MM.1S (cell line): ENCODE data around the gene GPC1.

ENCODE experiments used
- DNase-seq: peaks from one replicate; pipeline ENCODE4 v3.0.0-alpha.2; 2015
- H2AFZ ChIP-seq: fragments of 300-600 bp; sonication (generic); 2 replicates; pipeline ENCODE4 v1.6.0; 2016; ENCODE audit warnings: antibody characterized with exemption, low read length
- H3F3A ChIP-seq: fragments of 300-600 bp; sonication (generic); 2 replicates; pipeline ENCODE4 v1.6.1; 2016; ENCODE audit warnings: mild to moderate bottlenecking, antibody characterized with exemption, low read length, moderate library complexity, mixed read lengths; ENCODE audit not compliant: insufficient read depth
- H3K27ac ChIP-seq: fragments of 300-600 bp; sonication (generic); 2 replicates; pipeline ENCODE4 v1.5.1; 2016; ENCODE audit warnings: mild to moderate bottlenecking, low read length
- H3K27me3 ChIP-seq: fragments of 300-600 bp; sonication (generic); replicated peaks from 2 replicates; pipeline ENCODE4 v1.6.0; 2016; ENCODE audit warnings: low read length; ENCODE audit not compliant: insufficient read depth
- H3K36me3 ChIP-seq: fragments of 300-600 bp; sonication (generic); replicated peaks from 2 replicates; pipeline ENCODE4 v1.6.1; 2016; ENCODE audit warnings: mild to moderate bottlenecking, low read length, mixed read lengths; ENCODE audit not compliant: insufficient read depth
- H3K4me1 ChIP-seq: fragments of 300-600 bp; sonication (generic); 2 replicates; pipeline ENCODE4 v1.6.1; 2016; ENCODE audit warnings: low read length, mixed read lengths
- H3K4me2 ChIP-seq: fragments of 300-600 bp; sonication (generic); 2 replicates; pipeline ENCODE4 v1.6.0; 2016; ENCODE audit warnings: low read depth, low read length
- H3K4me3 ChIP-seq: fragments of 300-600 bp; sonication (generic); 2 replicates; pipeline ENCODE4 v1.5.1; 2016; ENCODE audit warnings: low read length, mixed read lengths
- H3K79me2 ChIP-seq: fragments of 300-600 bp; sonication (generic); 2 replicates; pipeline ENCODE4 v1.6.1; 2016; ENCODE audit warnings: mixed run types, low read length, mixed read lengths
- H3K9ac ChIP-seq: fragments of 300-600 bp; sonication (generic); 2 replicates; pipeline ENCODE4 v1.6.1; 2016; ENCODE audit warnings: low read length, mixed read lengths
- H3K9me2 ChIP-seq: fragments of 300-600 bp; sonication (generic); replicated peaks from 2 replicates; pipeline ENCODE4 v1.6.1; 2016; ENCODE audit warnings: mild to moderate bottlenecking, low read length, mixed read lengths; ENCODE audit not compliant: insufficient read depth
- H3K9me3 ChIP-seq: fragments of 300-600 bp; sonication (generic); replicated peaks from 2 replicates; pipeline ENCODE4 v1.6.1; 2016; ENCODE audit warnings: mild to moderate bottlenecking, low read length, mixed read lengths; ENCODE audit not compliant: insufficient read depth
- H4K20me1 ChIP-seq: fragments of 300-600 bp; sonication (generic); 2 replicates; pipeline ENCODE4 v1.6.1; 2016; ENCODE audit warnings: mild to moderate bottlenecking, low read length, moderate library complexity, mixed read lengths; ENCODE audit not compliant: insufficient read depth
- EZH2 ChIP-seq: fragments of 300-600 bp; sonication (generic); optimal IDR thresholded peaks from 2 replicates; pipeline ENCODE3; 2017; ENCODE audit warnings: low read depth, mild to moderate bottlenecking, antibody characterized with exemption, low read length, mixed read lengths
- EZH2phosphoT487 ChIP-seq: fragments of 300-600 bp; sonication (generic); IDR thresholded peaks from 2 replicates; pipeline ENCODE4 v1.6.1; 2018; ENCODE audit warnings: antibody characterized with exemption, low read length
- TF ChIP-seq, protein P1 (sequence below): fragments of 300-600 bp; sonication (generic); IDR thresholded peaks from 2 replicates; pipeline ENCODE4 v1.5.1; 2016; ENCODE audit warnings: antibody characterized with exemption, low read length, mixed read lengths

Gene GPC1

DNA sequence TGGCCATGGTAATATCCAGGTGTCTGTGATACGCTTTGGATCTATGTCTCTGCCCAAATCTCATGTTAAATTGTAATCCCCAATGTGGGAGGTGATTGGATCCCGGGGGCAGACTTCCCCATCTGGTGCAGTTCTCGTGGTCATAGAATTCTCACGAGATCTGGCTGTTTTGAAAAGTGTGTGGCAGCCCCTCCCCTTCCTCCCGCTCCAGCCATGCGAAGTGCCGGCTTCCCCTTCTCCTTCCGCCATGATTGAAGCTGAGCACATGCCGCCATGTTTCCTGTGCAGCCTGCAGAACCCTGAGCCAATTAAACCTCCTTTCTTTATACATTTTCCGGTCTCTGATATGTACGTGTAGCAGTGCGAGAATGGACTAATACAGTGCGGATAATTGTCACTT lies 42.5 kb downstream of the GPC1 start:
- Histone ChIP-seq H3K9ac (no peak overlapping the region), H3K9me2 (no peaks in the 10 kb centered on the region), H3K36me3 (no peaks in the 10 kb centered on the region), H3K9me3 (no peaks in the 10 kb centered on the region), H3K27me3 (no peaks in the 10 kb centered on the region), H3F3A (no peaks in the 10 kb centered on the region), H4K20me1 (no peaks in the 10 kb centered on the region), H3K4me2 (no peak overlapping the region), H3K4me3 (no peak overlapping the region), H3K4me1 (no peaks in the 10 kb centered on the region), H3K27ac (no peak overlapping the region), H3K79me2 (no peaks in the 10 kb centered on the region), H2AFZ (no peak overlapping the region)
- no peak for DNase-seq
- TF ChIP-seq, protein P1, sequence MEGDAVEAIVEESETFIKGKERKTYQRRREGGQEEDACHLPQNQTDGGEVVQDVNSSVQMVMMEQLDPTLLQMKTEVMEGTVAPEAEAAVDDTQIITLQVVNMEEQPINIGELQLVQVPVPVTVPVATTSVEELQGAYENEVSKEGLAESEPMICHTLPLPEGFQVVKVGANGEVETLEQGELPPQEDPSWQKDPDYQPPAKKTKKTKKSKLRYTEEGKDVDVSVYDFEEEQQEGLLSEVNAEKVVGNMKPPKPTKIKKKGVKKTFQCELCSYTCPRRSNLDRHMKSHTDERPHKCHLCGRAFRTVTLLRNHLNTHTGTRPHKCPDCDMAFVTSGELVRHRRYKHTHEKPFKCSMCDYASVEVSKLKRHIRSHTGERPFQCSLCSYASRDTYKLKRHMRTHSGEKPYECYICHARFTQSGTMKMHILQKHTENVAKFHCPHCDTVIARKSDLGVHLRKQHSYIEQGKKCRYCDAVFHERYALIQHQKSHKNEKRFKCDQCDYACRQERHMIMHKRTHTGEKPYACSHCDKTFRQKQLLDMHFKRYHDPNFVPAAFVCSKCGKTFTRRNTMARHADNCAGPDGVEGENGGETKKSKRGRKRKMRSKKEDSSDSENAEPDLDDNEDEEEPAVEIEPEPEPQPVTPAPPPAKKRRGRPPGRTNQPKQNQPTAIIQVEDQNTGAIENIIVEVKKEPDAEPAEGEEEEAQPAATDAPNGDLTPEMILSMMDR, result no peak
- TF ChIP-seq EZH2phosphoT487, result no peak
- no peak for TF ChIP-seq EZH2

DNA sequence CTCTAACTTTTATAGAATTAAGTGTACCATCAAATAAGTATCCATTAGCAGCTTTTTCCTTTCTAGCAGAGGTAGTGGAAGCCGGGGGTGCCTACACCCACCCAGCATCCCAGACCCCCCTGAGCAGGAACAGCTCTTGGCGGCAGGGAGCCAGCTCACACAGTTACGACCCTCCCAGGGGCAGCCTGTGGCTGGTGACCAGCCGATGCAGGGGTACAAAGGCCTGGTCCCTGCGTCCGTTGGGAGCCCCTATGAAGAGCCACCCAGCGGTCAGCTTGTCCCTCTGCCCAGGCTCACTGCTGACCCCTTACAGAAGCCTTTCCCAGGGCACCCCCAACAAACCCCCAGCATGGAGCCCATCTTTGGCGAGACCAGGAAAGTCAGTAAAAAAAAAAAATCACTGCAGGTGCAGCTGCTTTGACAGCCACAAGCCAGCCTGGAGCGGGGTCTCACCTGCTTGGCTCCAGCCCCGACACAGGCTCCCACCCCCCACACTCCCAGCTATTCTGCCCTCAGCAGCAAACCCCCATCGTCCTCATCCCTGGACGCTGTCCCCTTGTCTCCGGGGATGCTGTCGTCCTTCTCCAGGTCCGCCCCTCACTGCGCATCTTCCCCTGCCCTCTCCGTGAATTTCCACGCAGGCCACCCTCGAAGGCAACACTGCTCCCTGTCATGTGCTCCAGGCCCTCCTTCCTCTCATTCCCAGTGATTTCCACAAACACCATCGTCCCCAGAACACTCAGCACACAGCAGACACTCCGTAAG lies 43.1 kb downstream of the GPC1 start:
- H3K79me2 ChIP-seq, result no peaks in the 10 kb centered on the region
- no peak for TF ChIP-seq EZH2
- TF ChIP-seq, protein P1, result no peak
- TF ChIP-seq EZH2phosphoT487, result no peak
- no peaks in the 10 kb centered on the region for H3K36me3 ChIP-seq
- H3K4me3 ChIP-seq, result no peak overlapping the region
- no peaks in the 10 kb centered on the region for H3K4me1 ChIP-seq
- no peak for DNase-seq
- H3F3A ChIP-seq, result no peaks in the 10 kb centered on the region
- no peak overlapping the region for H2AFZ ChIP-seq
- H3K27ac ChIP-seq, result no peak overlapping the region
- H3K9me2 ChIP-seq, result no peaks in the 10 kb centered on the region
- H3K9me3 ChIP-seq, result no peaks in the 10 kb centered on the region
- H3K4me2 ChIP-seq, result no peak overlapping the region
- H3K9ac ChIP-seq, result no peak overlapping the region
- H4K20me1 ChIP-seq, result no peaks in the 10 kb centered on the region
- H3K27me3 ChIP-seq, result no peaks in the 10 kb centered on the region

DNA sequence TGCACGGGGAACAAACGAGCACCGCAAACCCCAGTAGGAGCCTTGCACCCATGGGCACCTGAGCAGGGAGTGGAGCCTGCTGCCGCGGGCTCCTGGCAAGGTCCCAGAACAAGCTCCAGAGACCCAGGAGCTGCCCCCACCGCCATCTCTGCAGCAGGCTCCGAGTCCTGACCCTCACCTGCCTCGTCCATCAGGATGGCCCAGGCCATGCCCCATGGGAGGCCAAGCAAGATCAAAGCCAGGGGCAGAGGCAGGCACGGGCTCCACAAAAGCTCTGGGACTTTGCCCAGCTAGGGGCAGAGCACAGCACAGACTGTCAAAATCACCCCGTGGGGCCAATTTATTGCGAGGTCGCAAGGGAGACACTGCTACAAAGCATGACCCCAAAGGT lies 43.6 kb downstream of the GPC1 start:
- Histone ChIP-seq H3K9me3 (no peaks in the 10 kb centered on the region), H3F3A (no peaks in the 10 kb centered on the region), H3K4me3 (no peak overlapping the region), H3K36me3 (no peaks in the 10 kb centered on the region), H3K79me2 (no peaks in the 10 kb centered on the region), H3K9ac (no peak overlapping the region), H2AFZ (no peak overlapping the region), H4K20me1 (no peaks in the 10 kb centered on the region), H3K4me1 (no peaks in the 10 kb centered on the region), H3K27ac (no peak overlapping the region), H3K4me2 (no peak overlapping the region), H3K27me3 (no peaks in the 10 kb centered on the region), H3K9me2 (no peaks in the 10 kb centered on the region)
- DNase-seq, result no peak
- TF ChIP-seq EZH2, result no peak
- TF ChIP-seq EZH2phosphoT487, result no peak
- TF ChIP-seq, protein P1, result no peak
